HL-60 (cell line): ENCODE data around the gene CDH2.

Experiments
- GABPA ChIP-seq: IDR thresholded peaks from 2 replicates; pipeline ENCODE4 v1.6.1; 2012; ENCODE audit warnings: low read depth
- POLR2AphosphoS5 ChIP-seq: IDR thresholded peaks from 2 replicates; pipeline ENCODE4 v1.6.1; 2012; ENCODE audit warnings: low read depth
- SPI1 ChIP-seq: IDR thresholded peaks from 2 replicates; pipeline ENCODE4 v1.6.1; 2012; ENCODE audit warnings: low read depth, mild to moderate bottlenecking, borderline replicate concordance
- TF ChIP-seq, protein P1 (sequence below): IDR thresholded peaks from one replicate; pipeline ENCODE4 v1.5.1; 2011; ENCODE audit warnings: low read length, control low read depth, inconsistent platforms; ENCODE audit not compliant: insufficient read depth
- TF ChIP-seq, protein P2 (sequence below): IDR thresholded peaks from 2 replicates; pipeline ENCODE4 v1.6.1; 2012; ENCODE audit warnings: low read depth; ENCODE audit not compliant: insufficient replicate concordance

DNA sequence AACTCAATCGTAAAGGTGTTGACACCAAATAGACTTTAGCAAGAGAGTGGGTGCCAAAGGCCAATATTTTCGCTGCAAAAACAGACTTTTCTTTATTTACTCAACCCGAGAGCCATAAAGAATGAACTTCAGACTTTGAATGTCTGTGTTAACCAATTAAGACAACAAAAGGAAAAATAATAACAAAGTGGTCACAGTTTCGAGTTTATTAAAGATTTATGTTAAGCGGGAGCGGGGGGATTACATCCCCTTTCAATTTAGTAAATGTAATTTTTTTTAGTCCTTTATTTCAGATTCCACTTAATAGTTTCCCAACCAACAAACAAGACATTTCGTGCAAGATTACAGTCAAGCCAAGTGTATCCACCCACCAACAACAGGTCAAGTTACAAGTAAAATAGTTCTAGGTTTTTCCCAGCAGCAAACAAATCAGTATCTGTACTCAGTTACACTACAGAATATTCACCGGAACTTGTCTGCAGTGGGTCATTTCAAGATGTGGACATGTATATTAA is 9.0 kb downstream of the CDH2 start:
- TF ChIP-seq, protein P1, sequence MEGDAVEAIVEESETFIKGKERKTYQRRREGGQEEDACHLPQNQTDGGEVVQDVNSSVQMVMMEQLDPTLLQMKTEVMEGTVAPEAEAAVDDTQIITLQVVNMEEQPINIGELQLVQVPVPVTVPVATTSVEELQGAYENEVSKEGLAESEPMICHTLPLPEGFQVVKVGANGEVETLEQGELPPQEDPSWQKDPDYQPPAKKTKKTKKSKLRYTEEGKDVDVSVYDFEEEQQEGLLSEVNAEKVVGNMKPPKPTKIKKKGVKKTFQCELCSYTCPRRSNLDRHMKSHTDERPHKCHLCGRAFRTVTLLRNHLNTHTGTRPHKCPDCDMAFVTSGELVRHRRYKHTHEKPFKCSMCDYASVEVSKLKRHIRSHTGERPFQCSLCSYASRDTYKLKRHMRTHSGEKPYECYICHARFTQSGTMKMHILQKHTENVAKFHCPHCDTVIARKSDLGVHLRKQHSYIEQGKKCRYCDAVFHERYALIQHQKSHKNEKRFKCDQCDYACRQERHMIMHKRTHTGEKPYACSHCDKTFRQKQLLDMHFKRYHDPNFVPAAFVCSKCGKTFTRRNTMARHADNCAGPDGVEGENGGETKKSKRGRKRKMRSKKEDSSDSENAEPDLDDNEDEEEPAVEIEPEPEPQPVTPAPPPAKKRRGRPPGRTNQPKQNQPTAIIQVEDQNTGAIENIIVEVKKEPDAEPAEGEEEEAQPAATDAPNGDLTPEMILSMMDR = no peak
- no peak for TF ChIP-seq POLR2AphosphoS5
- TF ChIP-seq, protein P2, sequence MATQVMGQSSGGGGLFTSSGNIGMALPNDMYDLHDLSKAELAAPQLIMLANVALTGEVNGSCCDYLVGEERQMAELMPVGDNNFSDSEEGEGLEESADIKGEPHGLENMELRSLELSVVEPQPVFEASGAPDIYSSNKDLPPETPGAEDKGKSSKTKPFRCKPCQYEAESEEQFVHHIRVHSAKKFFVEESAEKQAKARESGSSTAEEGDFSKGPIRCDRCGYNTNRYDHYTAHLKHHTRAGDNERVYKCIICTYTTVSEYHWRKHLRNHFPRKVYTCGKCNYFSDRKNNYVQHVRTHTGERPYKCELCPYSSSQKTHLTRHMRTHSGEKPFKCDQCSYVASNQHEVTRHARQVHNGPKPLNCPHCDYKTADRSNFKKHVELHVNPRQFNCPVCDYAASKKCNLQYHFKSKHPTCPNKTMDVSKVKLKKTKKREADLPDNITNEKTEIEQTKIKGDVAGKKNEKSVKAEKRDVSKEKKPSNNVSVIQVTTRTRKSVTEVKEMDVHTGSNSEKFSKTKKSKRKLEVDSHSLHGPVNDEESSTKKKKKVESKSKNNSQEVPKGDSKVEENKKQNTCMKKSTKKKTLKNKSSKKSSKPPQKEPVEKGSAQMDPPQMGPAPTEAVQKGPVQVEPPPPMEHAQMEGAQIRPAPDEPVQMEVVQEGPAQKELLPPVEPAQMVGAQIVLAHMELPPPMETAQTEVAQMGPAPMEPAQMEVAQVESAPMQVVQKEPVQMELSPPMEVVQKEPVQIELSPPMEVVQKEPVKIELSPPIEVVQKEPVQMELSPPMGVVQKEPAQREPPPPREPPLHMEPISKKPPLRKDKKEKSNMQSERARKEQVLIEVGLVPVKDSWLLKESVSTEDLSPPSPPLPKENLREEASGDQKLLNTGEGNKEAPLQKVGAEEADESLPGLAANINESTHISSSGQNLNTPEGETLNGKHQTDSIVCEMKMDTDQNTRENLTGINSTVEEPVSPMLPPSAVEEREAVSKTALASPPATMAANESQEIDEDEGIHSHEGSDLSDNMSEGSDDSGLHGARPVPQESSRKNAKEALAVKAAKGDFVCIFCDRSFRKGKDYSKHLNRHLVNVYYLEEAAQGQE = no peak
- no peak for TF ChIP-seq GABPA
- TF ChIP-seq SPI1 = no peak
